HG03159 (cell line): ENCODE results near the gene SF3A2.

Experiments used
- ATAC-seq: cut with Tn5 transposase; IDR thresholded peaks from one replicate; pipeline ENCODE4 v1.9.1; 2021; ENCODE audit warnings: mild to moderate bottlenecking, moderate library complexity; ENCODE audit not compliant: unreplicated experiment

SF3A2 gene

DNA sequence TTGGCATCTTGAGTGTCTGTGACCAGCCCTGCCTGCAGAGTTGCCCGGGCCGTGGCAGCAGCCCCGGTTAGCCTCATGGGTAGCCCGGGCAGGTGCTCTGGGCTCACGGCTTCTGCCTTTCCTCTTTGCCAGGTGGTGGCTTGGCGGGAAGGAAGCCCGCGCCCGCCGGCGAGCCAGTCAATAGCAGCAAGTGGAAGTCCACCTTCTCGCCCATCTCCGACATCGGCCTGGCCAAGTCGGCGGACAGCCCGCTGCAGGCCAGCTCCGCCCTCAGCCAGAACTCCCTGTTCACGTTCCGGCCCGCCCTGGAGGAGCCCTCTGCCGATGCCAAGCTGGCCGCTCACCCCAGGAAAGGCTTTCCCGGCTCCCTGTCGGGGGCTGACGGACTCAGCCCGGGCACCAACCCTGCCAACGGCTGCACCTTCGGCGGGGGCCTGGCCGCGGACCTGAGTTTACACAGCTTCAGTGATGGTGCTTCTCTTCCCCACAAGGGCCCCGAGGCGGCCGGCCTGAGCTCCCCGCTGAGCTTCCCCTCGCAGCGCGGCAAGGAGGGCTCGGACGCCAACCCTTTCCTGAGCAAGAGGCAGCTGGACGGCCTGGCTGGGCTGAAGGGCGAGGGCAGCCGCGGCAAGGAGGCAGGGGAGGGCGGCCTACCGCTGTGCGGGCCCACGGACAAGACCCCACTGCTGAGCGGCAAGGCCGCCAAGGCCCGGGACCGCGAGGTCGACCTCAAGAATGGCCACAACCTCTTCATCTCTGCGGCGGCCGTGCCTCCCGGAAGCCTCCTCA is 10.4 kb upstream of the SF3A2 start:
- no peak for ATAC-seq

DNA sequence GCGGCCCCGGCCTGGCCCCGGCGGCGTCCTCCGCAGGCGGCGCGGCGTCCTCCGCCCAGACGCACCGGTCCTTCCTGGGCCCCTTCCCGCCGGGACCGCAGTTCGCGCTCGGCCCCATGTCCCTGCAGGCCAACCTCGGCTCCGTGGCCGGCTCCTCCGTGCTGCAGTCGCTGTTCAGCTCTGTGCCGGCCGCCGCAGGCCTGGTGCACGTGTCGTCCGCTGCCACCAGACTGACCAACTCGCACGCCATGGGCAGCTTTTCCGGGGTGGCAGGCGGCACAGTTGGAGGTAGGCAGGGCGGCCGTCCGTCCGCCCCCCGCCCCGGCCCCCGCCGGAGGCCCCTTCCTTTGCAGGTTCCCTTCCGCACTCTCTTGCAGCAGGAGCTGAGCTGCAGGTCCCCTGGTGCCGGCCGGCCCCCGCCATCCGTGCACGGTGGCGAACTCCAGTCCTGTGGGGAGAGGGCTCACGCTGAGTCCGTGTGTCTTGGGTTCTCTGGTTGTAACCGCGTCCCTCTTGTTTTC is 9.7 kb upstream of the SF3A2 start:
- no peak for ATAC-seq

DNA sequence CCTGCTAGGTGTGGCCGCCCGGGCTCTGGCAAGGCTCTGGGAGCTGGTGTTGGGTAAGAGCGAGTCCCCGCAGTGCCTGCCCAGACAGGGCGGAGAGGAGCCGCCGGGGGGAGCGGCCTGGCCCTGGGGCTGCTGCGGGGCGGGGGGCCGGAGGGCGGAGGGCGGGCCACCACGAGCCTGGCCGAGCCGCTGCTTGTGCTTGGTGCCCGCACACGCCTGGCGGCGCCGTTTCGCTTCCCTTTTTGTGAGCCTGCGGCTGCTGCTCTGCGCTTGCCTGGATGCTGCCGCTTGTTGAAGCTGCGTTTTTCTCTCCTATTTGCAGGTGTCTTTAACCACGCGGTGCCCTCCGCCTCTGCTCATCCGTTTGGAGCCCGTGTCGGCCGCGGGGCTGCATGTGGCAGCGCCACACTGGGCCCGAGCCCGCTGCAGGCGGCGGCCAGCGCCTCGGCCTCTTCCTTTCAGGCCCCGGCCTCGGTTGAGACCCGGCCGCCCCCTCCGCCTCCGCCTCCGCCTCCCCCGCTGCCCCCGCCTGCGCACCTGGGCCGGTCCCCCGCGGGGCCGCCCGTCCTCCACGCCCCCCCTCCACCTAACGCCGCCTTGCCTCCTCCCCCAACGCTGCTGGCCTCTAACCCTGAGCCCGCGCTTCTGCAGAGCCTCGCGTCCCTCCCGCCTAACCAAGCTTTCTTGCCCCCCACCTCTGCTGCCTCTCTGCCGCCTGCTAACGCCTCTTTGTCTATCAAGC is 9.0 kb upstream of the SF3A2 start:
- ATAC-seq, result no peak

DNA sequence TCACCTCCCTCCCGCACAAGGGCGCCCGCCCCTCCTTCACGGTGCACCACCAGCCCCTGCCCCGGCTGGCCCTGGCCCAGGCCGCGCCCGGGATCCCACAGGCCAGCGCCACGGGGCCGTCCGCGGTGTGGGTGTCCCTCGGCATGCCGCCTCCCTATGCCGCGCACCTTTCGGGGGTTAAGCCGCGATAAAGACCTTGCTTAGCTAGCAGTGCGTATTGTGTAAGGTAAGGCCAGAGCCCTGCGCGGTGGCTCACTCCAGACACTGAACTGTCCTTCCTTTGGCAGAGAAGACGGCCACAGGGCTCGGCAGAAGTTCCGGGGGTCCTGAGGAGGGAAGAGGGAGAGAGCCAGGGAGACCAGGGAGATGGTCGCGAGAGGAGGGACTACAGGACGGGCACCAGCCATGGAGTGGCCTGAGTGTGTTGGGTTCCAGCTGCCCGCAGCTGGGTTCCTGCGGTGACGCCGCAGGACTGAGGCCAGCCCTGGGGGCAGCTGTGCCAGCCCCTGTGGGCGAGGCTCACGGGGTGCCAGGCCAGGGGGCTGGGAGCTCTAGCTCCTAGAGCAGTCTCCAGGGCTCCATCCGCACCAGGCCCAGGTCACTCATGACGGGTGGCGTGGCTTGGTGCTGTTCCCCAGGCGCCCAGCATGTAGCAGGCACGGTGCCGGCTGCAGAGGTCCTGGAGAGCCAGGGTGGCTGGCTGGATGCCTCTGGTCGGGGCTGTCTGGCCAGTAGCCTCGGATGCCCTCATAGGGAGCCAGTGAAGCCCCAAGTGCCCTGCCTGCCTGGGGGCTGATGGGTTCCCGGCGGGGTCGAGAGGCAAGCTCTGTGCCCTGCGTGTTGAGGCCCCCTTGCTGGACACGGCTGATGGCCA is 8.2 kb upstream of the SF3A2 start:
- ATAC-seq, result no peak

- ATAC-seq, result no peak
These were observed 7.3 kb upstream of the SF3A2 start for GRCh38 chr19:2229103-2230032.

DNA sequence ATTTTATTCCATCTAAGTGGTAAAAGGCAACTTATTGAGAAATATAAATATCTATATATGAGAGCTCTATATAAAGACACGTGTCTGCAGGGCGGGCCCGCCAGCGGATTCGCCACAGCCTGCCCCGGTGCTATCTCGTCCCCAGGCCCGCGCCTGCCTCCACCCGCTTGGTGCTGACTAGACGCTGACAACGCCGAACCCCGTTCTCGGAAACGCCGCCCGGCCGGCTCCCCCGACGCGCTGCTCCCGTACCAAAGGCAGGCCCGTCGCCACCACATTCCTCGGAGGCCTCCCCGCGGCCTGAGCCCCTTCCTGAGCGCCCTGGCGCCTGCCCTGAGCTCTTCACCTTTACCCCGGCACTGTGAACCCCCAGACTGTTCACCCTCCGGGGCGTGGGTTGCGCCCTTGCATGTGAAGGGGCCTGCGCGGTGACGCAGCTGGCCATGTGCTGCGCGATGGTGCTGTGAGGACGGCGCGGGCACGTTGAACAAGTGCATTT is 6.5 kb upstream of the SF3A2 start:
- no peak for ATAC-seq

DNA sequence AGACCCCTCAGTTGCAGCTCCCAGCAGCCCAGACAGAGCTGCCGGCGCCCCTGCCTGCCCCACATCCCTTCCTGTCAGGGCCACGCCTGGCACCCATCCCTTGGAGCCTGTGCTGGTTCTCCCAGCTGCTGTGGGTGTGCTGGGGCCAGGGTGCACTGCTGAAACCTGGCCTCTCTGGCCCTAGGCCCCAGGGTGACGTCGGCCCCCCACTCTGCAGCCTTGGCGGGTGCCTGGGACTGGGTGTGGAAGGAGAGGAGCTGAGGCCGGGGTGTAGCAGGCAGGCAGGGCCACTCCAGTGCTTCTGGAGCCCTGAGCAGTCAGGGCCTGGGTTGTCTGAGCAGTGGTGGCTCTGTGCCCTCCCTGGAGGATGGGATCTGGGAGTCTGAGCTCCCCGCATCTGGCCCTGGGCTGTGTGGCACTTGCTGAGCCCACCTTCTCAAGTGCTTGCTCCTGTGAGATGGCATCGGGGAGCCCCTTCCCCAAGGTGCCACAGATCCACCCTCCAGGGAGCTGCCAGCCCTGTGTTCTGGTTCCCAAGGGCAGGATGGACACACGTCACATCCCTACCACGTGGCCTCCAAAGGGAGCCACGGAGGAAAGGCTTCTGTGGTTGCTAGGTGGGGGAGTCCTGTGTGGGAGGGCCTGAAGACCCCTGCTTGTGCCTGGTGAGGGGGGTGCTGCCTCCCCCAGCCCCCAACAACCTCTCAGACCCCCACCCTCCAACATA is 5.7 kb upstream of the SF3A2 start:
- no peak for ATAC-seq

- no peak for ATAC-seq
These were observed 4.9 kb upstream of the SF3A2 start for GRCh38 chr19:2231621-2232221.

GRCh38 chr19:2232286-2233151 is 4.1 kb upstream of the SF3A2 start:
- no peak for ATAC-seq

- no peak for ATAC-seq
These were observed 2.9 kb upstream of the SF3A2 start for GRCh38 chr19:2233601-2234280.

GRCh38 chr19:2234996-2235380 is 1.6 kb upstream of the SF3A2 start:
- no peak for ATAC-seq

GRCh38 chr19:2235381-2236063 is 1.1 kb upstream of the SF3A2 start:
- peak; percentile 3 for ATAC-seq

DNA sequence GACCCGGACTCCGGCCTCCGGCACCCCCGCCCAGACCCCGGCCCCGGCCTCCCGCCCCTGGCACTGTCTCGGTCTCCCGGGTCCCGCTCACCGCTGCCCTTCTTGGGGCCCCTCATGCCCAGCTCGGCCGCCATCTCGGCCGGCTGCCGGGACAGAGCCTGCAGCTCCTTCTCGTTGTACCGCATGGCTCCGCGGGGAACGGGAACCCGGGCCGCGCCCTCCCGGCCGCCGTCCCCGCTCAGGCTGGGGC is 635 bp upstream of the SF3A2 start:
- ATAC-seq, result peak; percentile 17

GRCh38 chr19:2237051-2237868 is 636 bp downstream of the SF3A2 start:
- ATAC-seq, result no peak

- ATAC-seq, result no peak
These were observed 1.2 kb downstream of the SF3A2 start for GRCh38 chr19:2237869-2238153.

- no peak for ATAC-seq
These were observed 2.5 kb downstream of the SF3A2 start for GRCh38 chr19:2239173-2239572.
